ENCODE results near the gene USP49.

DNA sequence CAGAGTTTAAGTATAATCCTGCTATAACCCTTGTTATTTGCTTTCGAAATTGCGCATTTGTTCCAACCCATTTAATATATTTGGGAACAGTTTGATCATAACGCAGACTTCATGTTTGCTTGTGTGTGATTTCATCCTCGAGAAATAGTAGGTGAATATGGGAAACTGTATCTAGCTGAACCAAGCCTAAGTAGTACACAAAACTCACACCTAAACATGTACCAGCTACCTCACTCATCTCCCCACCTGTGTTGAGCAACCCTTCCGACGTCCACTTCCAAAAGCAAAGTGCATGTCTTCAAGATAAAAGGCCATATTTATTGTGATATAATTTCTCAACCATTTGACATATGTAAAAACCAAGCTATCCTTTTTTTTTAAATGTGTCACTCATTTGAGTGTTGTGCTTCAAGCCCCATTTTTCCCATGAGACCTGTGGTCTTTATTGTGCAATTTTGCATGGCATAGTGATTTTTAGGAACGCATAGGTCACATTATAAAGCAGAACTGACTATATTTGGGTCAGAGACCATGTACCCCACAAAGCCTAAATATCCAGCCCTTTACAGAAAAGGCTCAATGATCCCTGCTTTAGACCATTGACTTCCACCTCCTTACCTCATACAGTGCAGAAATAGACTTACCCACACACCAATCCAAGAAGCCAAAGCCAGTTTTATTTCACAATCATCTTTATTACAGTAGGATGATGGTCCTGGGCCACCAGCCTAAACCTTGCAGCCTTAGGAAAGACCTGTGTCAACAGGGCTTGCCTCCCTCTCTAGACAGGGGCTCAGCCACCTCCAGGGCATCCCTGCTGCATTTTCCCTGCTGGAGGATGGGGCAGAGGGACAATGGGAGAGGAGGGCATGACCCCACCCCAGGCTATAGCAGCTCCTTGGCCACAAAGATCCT is 39.4 kb upstream of the USP49 start:
- TF ChIP-seq CTCF (IDR thresholded peaks at IDR 0.05; ENCODE audit: insufficient read depth, low read length) (no peak), POLR2AphosphoS5 (IDR thresholded peaks at IDR 0.05; ENCODE audit: low read depth) (peak; percentile 56; the same call in 1 of the 2 replicates)
